HCT116 (cell line): Measurements from ENCODE around the gene IL36G.

Source experiments
- CEBPB ChIP-seq: IDR thresholded peaks from 2 replicates; pipeline ENCODE4 v1.6.1; 2012; ENCODE audit warnings: low read depth
- ELF1 ChIP-seq: IDR thresholded peaks from 2 replicates; pipeline ENCODE4 v1.6.1; 2012; ENCODE audit warnings: low read depth, borderline replicate concordance
- EZH2phosphoT487 ChIP-seq: fragments of 200-600 bp; IDR thresholded peaks from 2 replicates; pipeline ENCODE4 v1.6.1; 2018; ENCODE audit warnings: antibody characterized with exemption, borderline replicate concordance
- JUND ChIP-seq: IDR thresholded peaks from 2 replicates; pipeline ENCODE4 v1.6.1; 2012
- POLR2A ChIP-seq: IDR thresholded peaks from 2 replicates; pipeline ENCODE4 v1.7.0; 2011; ENCODE audit warnings: borderline replicate concordance; ENCODE audit not compliant: insufficient read depth, insufficient read length; ENCODE audit errors: extremely low read depth
- POLR2AphosphoS5 ChIP-seq: IDR thresholded peaks from 2 replicates; pipeline ENCODE4 v1.6.1; 2011; ENCODE audit warnings: mild to moderate bottlenecking, low read depth, low read length, moderate library complexity
- SIN3A ChIP-seq: IDR thresholded peaks from 2 replicates; pipeline ENCODE4 v1.6.1; 2012; ENCODE audit warnings: low read depth
- SP1 ChIP-seq: IDR thresholded peaks from 2 replicates; pipeline ENCODE4 v1.6.1; 2012; ENCODE audit warnings: low read depth
- TCF7L2 ChIP-seq: IDR thresholded peaks from 2 replicates; pipeline ENCODE4 v1.7.0; 2011; ENCODE audit warnings: borderline replicate concordance, inconsistent platforms; ENCODE audit not compliant: insufficient read depth, insufficient read length; ENCODE audit errors: extremely low read depth
- YY1 ChIP-seq: IDR thresholded peaks from 2 replicates; pipeline ENCODE4 v1.6.1; 2011; ENCODE audit warnings: low read length, low read depth, moderate library complexity, mild to moderate bottlenecking; ENCODE audit not compliant: insufficient replicate concordance; ENCODE audit errors: extremely low read depth
- TF ChIP-seq, protein P1 (sequence below), 3 experiments: fragments of 200-600 bp in 1 of 3; sonication (generic) in 1 of 3; IDR thresholded peaks in 2 of 3; conservative IDR thresholded peaks in 1 of 3; 2 replicates each; pipeline ENCODE4 v1.5.1; 2012 to 2017; ENCODE audit warnings: low read depth in 2 of 3, low read length in 2 of 3, antibody characterized with exemption in 1 of 3, borderline replicate concordance in 1 of 3, control low read depth in 1 of 3, mild to moderate bottlenecking in 1 of 3, mixed read lengths in 1 of 3, mixed run types in 1 of 3, moderate library complexity in 1 of 3; ENCODE audit not compliant: insufficient read depth in 1 of 3
- TF ChIP-seq, protein P2 (sequence below): IDR thresholded peaks from 2 replicates; pipeline ENCODE4 v1.6.1; 2012; ENCODE audit warnings: low read depth
- TF ChIP-seq, protein P3 (sequence below): IDR thresholded peaks from 2 replicates; pipeline ENCODE4 v1.6.1; 2012
- TF ChIP-seq, protein P4 (sequence below): IDR thresholded peaks from 2 replicates; pipeline ENCODE4 v1.6.1; 2012

DNA sequence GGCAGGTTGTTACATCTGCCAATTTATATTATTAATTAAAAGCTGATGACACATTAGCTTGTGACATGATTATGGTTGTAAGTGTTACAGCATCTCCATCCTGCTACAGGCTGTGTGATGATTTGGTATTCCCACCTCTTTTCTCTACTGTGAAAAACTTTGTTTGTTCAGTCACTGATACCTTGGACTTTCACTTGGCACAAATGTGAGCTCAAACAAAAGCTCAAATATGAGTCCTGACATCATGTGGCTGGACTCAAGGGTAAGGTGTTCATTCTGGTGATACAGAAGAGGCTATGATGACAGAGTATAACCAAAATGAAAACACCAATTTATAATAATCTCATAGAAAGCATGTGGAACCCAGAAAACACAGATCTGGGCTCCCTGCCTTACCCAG lies 16.0 kb downstream of the IL36G start:
- TF ChIP-seq, protein P1, sequence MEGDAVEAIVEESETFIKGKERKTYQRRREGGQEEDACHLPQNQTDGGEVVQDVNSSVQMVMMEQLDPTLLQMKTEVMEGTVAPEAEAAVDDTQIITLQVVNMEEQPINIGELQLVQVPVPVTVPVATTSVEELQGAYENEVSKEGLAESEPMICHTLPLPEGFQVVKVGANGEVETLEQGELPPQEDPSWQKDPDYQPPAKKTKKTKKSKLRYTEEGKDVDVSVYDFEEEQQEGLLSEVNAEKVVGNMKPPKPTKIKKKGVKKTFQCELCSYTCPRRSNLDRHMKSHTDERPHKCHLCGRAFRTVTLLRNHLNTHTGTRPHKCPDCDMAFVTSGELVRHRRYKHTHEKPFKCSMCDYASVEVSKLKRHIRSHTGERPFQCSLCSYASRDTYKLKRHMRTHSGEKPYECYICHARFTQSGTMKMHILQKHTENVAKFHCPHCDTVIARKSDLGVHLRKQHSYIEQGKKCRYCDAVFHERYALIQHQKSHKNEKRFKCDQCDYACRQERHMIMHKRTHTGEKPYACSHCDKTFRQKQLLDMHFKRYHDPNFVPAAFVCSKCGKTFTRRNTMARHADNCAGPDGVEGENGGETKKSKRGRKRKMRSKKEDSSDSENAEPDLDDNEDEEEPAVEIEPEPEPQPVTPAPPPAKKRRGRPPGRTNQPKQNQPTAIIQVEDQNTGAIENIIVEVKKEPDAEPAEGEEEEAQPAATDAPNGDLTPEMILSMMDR (IDR thresholded peaks at IDR 0.05 in 2 of 3, conservative IDR thresholded peaks at IDR 0.05 in 1 of 3; ENCODE audit: borderline replicate concordance in 1 of 3, insufficient read depth in 1 of 3, low read depth in 2 of 3, low read length in 2 of 3) = no peak
- TF ChIP-seq, protein P2, sequence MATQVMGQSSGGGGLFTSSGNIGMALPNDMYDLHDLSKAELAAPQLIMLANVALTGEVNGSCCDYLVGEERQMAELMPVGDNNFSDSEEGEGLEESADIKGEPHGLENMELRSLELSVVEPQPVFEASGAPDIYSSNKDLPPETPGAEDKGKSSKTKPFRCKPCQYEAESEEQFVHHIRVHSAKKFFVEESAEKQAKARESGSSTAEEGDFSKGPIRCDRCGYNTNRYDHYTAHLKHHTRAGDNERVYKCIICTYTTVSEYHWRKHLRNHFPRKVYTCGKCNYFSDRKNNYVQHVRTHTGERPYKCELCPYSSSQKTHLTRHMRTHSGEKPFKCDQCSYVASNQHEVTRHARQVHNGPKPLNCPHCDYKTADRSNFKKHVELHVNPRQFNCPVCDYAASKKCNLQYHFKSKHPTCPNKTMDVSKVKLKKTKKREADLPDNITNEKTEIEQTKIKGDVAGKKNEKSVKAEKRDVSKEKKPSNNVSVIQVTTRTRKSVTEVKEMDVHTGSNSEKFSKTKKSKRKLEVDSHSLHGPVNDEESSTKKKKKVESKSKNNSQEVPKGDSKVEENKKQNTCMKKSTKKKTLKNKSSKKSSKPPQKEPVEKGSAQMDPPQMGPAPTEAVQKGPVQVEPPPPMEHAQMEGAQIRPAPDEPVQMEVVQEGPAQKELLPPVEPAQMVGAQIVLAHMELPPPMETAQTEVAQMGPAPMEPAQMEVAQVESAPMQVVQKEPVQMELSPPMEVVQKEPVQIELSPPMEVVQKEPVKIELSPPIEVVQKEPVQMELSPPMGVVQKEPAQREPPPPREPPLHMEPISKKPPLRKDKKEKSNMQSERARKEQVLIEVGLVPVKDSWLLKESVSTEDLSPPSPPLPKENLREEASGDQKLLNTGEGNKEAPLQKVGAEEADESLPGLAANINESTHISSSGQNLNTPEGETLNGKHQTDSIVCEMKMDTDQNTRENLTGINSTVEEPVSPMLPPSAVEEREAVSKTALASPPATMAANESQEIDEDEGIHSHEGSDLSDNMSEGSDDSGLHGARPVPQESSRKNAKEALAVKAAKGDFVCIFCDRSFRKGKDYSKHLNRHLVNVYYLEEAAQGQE = no peak
- no peak for TF ChIP-seq YY1
- TF ChIP-seq POLR2A = no peak
- TF ChIP-seq TCF7L2 = no peak
- no peak for TF ChIP-seq POLR2AphosphoS5
- TF ChIP-seq CEBPB = no peak
- no peak for TF ChIP-seq ELF1
- TF ChIP-seq, protein P3, sequence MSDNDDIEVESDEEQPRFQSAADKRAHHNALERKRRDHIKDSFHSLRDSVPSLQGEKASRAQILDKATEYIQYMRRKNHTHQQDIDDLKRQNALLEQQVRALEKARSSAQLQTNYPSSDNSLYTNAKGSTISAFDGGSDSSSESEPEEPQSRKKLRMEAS = no peak
- TF ChIP-seq EZH2phosphoT487 = no peak
- TF ChIP-seq JUND = no peak
- TF ChIP-seq SP1 = no peak
- TF ChIP-seq SIN3A = no peak
- TF ChIP-seq, protein P4, sequence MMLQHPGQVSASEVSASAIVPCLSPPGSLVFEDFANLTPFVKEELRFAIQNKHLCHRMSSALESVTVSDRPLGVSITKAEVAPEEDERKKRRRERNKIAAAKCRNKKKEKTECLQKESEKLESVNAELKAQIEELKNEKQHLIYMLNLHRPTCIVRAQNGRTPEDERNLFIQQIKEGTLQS = no peak
